HepG2 (cell line): ENCODE results near the gene LIM2. TPM values are rescaled to one million over a fixed set of nuclear protein-coding genes. Genes with fewer than 3 reads are reported as not detected.

ENCODE experiments used
- DDIT3 ChIP-seq: sonication (generic); formaldehyde crosslinking; IDR thresholded peaks from 2 replicates; pipeline ENCODE4 v1.4.0; 2020; ENCODE audit warnings: mild to moderate bottlenecking, missing genetic modification reagents
- FOXC1 ChIP-seq: sonication (generic); formaldehyde crosslinking; IDR thresholded peaks from 2 replicates; pipeline ENCODE4 v1.8.0; 2022; ENCODE audit warnings: mild to moderate bottlenecking, missing genetic modification reagents, borderline replicate concordance
- HNF4G ChIP-seq, 2 experiments: sonication (generic) in 1 of 2; formaldehyde crosslinking in 1 of 2; IDR thresholded peaks; 2 replicates each; pipeline versions ENCODE4 v1.4.0 to v1.6.1; 2011 to 2020; ENCODE audit warnings: borderline replicate concordance in 2 of 2, low read depth in 2 of 2, mild to moderate bottlenecking in 2 of 2, low read length in 1 of 2, missing genetic modification reagents in 1 of 2, moderate library complexity in 1 of 2
- KLF16 ChIP-seq, 2 experiments: sonication (generic) in 1 of 2; formaldehyde crosslinking in 1 of 2; IDR thresholded peaks; 2 replicates each; pipeline versions ENCODE4 v1.6.1 to v1.8.0; 2016 to 2023; ENCODE audit warnings: missing genetic modification reagents in 2 of 2, missing compliant biosample characterization in 1 of 2
- KMT2B ChIP-seq: IDR thresholded peaks from 2 replicates; pipeline ENCODE4 v1.6.1; 2016; ENCODE audit warnings: missing genetic modification reagents, missing compliant biosample characterization
- MIER2 ChIP-seq: IDR thresholded peaks from 2 replicates; pipeline ENCODE4 v1.6.1; 2016; ENCODE audit warnings: missing biosample characterization, missing genetic modification reagents
- MTF2 ChIP-seq: sonication (generic); formaldehyde crosslinking; IDR thresholded peaks from 2 replicates; pipeline ENCODE4 v1.5.0; 2020; ENCODE audit warnings: missing genetic modification reagents, borderline replicate concordance
- MYC ChIP-seq: sonication (generic); formaldehyde crosslinking; IDR thresholded peaks from 2 replicates; pipeline ENCODE4 v1.9.0; 2021; ENCODE audit warnings: missing genetic modification reagents, borderline replicate concordance
- NFE2 ChIP-seq: sonication (generic); formaldehyde crosslinking; IDR thresholded peaks from 2 replicates; pipeline ENCODE4 v1.4.0; 2020; ENCODE audit warnings: missing genetic modification reagents
- NFKB2 ChIP-seq: sonication (generic); formaldehyde crosslinking; IDR thresholded peaks from 2 replicates; pipeline ENCODE4 v1.4.0; 2020; ENCODE audit warnings: missing genetic modification reagents, borderline replicate concordance
- RFX5 ChIP-seq: IDR thresholded peaks from 2 replicates; pipeline ENCODE4 v1.6.1; 2011; ENCODE audit warnings: low read depth, low read length, improper control_type of control experiment
- SMARCE1 ChIP-seq: fragments of 450-650 bp; IDR thresholded peaks from 2 replicates; pipeline ENCODE4 v1.6.1; 2017; ENCODE audit warnings: borderline replicate concordance
- ZNF569 ChIP-seq: sonication (generic); formaldehyde crosslinking; IDR thresholded peaks from 2 replicates; pipeline ENCODE4 v1.5.0; 2020; ENCODE audit warnings: mild to moderate bottlenecking, missing genetic modification reagents, moderate library complexity, borderline replicate concordance
- ZNF580 ChIP-seq: IDR thresholded peaks from 2 replicates; pipeline ENCODE4 v1.6.1; 2016; ENCODE audit warnings: low read depth, borderline replicate concordance
- ZNF644 ChIP-seq: IDR thresholded peaks from 2 replicates; pipeline ENCODE4 v1.6.1; 2016; ENCODE audit warnings: low read depth
- ZNF672 ChIP-seq: sonication (generic); formaldehyde crosslinking; IDR thresholded peaks from 2 replicates; pipeline ENCODE4 v1.8.1; 2022; ENCODE audit warnings: missing genetic modification reagents
- ZNF709 ChIP-seq: sonication (generic); formaldehyde crosslinking; IDR thresholded peaks from 2 replicates; pipeline ENCODE4 v1.5.0; 2020; ENCODE audit warnings: mild to moderate bottlenecking, missing genetic modification reagents
- ZNF761 ChIP-seq: sonication (generic); formaldehyde crosslinking; conservative IDR thresholded peaks from 2 replicates; pipeline ENCODE4 v1.4.0; 2020; ENCODE audit warnings: mild to moderate bottlenecking, missing genetic modification reagents
- ZSCAN30 ChIP-seq: sonication (generic); formaldehyde crosslinking; IDR thresholded peaks from 2 replicates; pipeline ENCODE4 v1.5.0; 2020; ENCODE audit warnings: mild to moderate bottlenecking, missing genetic modification reagents
- polyA plus RNA-seq, 8 experiments: library from polyadenylated mRNA; depleted of rRNA in 3 of 8; stranded (reverse) in 7 of 8; unstranded in 1 of 8; fragments of >200 nt; fragmentation: Illumina TruSeq in 4 of 8; extraction: Trizol in 4 of 8; gene quantifications; 2 replicates each; pipeline versions ENCODE4 v1.2.1 to v1.2.3, GENCODE V29; 2011 to 2016; ENCODE audit warnings: low read depth in 4 of 8, missing spikeins in 1 of 8, mixed read lengths in 1 of 8; ENCODE audit not compliant: insufficient read depth in 1 of 8
- total RNA-seq, 5 experiments: library from RNA; depleted of rRNA; stranded (reverse); fragments of >200 nt; fragmentation: Illumina TruSeq; extraction: Trizol; gene quantifications; 2 replicates each; pipeline ENCODE4 v1.2.3, GENCODE V29; 2016; ENCODE audit warnings: low read depth in 1 of 5
- TF ChIP-seq, protein P1 (sequence below): IDR thresholded peaks from 2 replicates; pipeline ENCODE4 v1.6.1; 2016
- TF ChIP-seq, protein P2 (sequence below): IDR thresholded peaks from 2 replicates; pipeline ENCODE4 v1.6.1; 2012; ENCODE audit warnings: low read length, improper control_type of control experiment
- TF ChIP-seq, protein P3 (sequence below): sonication (generic); formaldehyde crosslinking; IDR thresholded peaks from 2 replicates; pipeline ENCODE4 v1.4.0; 2020; ENCODE audit warnings: missing genetic modification reagents, low read depth, mild to moderate bottlenecking, borderline replicate concordance

The LIM2 gene
- total and polyA plus RNA-seq, 2 of the 13 experiments (the other 11 are each of a cell fraction or from before 2014, with no cell fraction given), result 1.3 TPM; not detected in 1

DNA sequence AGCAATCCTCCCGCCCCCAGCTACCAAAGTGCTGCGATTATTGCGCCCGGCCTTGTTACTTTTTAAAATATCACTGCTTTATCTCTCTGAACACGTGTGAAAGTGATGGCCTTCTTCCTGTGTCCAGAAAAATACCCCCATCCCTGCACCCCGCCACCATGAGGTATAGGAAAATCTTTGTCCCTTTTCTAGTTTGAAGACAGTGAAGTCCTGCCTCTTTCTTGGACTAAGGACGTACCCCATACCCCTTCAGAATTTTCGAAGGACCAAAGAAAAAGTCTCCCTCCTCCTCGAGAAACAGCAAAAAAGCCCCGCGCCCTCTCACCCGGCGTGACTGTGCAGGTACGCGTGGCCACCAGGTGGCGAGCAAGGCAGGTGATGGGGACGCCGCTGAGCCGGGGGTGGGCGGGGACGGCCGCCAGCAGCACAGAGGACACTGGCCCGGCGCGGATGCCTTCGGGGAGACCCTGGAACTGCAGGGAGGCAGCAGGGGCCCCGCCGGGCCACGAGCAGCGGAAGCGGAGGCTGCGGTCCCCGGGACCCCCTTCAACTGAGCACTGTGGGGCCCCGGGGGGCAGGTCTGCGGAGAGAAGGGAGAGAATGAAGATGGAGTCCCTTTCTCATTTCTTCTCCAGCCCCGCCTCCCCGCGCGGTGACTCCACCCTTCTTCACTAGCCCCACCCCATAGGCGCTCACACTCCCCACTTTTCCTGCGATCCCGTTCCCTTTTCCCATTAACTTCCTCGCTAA lies 49.0 kb downstream of the LIM2 start (continued):
- TF ChIP-seq, protein P1, sequence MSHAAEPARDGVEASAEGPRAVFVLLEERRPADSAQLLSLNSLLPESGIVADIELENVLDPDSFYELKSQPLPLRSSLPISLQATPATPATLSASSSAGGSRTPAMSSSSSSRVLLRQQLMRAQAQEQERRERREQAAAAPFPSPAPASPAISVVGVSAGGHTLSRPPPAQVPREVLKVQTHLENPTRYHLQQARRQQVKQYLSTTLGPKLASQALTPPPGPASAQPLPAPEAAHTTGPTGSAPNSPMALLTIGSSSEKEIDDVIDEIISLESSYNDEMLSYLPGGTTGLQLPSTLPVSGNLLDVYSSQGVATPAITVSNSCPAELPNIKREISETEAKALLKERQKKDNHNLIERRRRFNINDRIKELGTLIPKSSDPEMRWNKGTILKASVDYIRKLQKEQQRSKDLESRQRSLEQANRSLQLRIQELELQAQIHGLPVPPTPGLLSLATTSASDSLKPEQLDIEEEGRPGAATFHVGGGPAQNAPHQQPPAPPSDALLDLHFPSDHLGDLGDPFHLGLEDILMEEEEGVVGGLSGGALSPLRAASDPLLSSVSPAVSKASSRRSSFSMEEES (CRISPR knock-in tag), result no peak
- no peak for TF ChIP-seq ZNF569 (CRISPR knock-in tag)
- no peak for TF ChIP-seq SMARCE1
- no peak for TF ChIP-seq KMT2B (CRISPR knock-in tag)
- TF ChIP-seq ZNF672 (CRISPR knock-in tag), result no peak
- TF ChIP-seq MIER2 (CRISPR knock-in tag), result peak; percentile 47; the same call in 1 of the 2 replicates
- TF ChIP-seq RFX5, result no peak
- TF ChIP-seq, protein P2, sequence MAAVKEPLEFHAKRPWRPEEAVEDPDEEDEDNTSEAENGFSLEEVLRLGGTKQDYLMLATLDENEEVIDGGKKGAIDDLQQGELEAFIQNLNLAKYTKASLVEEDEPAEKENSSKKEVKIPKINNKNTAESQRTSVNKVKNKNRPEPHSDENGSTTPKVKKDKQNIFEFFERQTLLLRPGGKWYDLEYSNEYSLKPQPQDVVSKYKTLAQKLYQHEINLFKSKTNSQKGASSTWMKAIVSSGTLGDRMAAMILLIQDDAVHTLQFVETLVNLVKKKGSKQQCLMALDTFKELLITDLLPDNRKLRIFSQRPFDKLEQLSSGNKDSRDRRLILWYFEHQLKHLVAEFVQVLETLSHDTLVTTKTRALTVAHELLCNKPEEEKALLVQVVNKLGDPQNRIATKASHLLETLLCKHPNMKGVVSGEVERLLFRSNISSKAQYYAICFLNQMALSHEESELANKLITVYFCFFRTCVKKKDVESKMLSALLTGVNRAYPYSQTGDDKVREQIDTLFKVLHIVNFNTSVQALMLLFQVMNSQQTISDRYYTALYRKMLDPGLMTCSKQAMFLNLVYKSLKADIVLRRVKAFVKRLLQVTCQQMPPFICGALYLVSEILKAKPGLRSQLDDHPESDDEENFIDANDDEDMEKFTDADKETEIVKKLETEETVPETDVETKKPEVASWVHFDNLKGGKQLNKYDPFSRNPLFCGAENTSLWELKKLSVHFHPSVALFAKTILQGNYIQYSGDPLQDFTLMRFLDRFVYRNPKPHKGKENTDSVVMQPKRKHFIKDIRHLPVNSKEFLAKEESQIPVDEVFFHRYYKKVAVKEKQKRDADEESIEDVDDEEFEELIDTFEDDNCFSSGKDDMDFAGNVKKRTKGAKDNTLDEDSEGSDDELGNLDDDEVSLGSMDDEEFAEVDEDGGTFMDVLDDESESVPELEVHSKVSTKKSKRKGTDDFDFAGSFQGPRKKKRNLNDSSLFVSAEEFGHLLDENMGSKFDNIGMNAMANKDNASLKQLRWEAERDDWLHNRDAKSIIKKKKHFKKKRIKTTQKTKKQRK, result no peak
- TF ChIP-seq DDIT3, result no peak
- TF ChIP-seq KLF16 (CRISPR knock-in tag; IDR thresholded peaks at IDR 0.05), result peak in 1 of 2 experiments; percentile 89; a peak in 2 of 4 replicates
- TF ChIP-seq FOXC1 (CRISPR knock-in tag), result no peak
- no peak for TF ChIP-seq NFKB2
- TF ChIP-seq MTF2, result no peak
- no peak for TF ChIP-seq NFE2 (CRISPR knock-in tag)
- no peak for TF ChIP-seq HNF4G (IDR thresholded peaks at IDR 0.05; ENCODE audit: borderline replicate concordance, low read depth, low read length)
- no peak for TF ChIP-seq HNF4G (CRISPR knock-in tag; IDR thresholded peaks at IDR 0.05; ENCODE audit: borderline replicate concordance, low read depth)
- no peak for TF ChIP-seq ZNF761 (CRISPR knock-in tag)
- TF ChIP-seq ZSCAN30 (CRISPR knock-in tag), result no peak
- TF ChIP-seq ZNF580, result peak; percentile 44; the same call in 1 of the 2 replicates
- peak; percentile 60; the same call in 1 of the 2 replicates for TF ChIP-seq MYC (CRISPR knock-in tag)
- no peak for TF ChIP-seq ZNF644 (CRISPR knock-in tag)
- no peak for TF ChIP-seq ZNF709 (CRISPR knock-in tag)
- TF ChIP-seq, protein P3, sequence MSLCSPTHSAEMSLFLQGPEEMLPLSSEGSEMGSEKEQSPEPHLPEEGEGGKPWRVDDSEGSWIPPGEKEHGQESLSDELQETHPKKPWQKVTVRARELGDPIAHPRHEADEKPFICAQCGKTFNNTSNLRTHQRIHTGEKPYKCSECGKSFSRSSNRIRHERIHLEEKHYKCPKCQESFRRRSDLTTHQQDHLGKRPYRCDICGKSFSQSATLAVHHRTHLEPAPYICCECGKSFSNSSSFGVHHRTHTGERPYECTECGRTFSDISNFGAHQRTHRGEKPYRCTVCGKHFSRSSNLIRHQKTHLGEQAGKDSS (CRISPR knock-in tag), result no peak; the same call in 1 of the 2 replicates
